Fibroblast of lung (primary cell): ENCODE measurements around the gene PLOD2. TPM values are rescaled to one million over a fixed set of nuclear protein-coding genes. Genes with fewer than 3 reads are reported as not detected.

Source experiments
- DNase-seq, 2 donors: peaks; one replicate each; pipeline versions ENCODE4 v3.0.0 to v3.0.0-alpha.2; 2010; ENCODE audit warnings: low read depth in 2 of 2
- H2AFZ ChIP-seq: 2 replicates; pipeline ENCODE4 v1.5.1; 2012; ENCODE audit warnings: low read length, control low read depth, inconsistent platforms
- H3K27ac ChIP-seq: 2 replicates; pipeline ENCODE4 v1.5.1; 2011; ENCODE audit warnings: low read length, control low read depth; ENCODE audit not compliant: insufficient read depth
- H3K27me3 ChIP-seq: 2 replicates; pipeline ENCODE4 v1.5.1; 2011; ENCODE audit warnings: mild to moderate bottlenecking, low read length; ENCODE audit not compliant: control insufficient read depth, insufficient read depth
- H3K36me3 ChIP-seq: 2 replicates; pipeline ENCODE4 v1.5.1; 2011; ENCODE audit warnings: low read length; ENCODE audit not compliant: control insufficient read depth, insufficient read depth
- H3K4me1 ChIP-seq: 2 replicates; pipeline ENCODE4 v1.5.1; 2011; ENCODE audit warnings: low read length; ENCODE audit not compliant: control insufficient read depth, insufficient read depth; ENCODE audit errors: extremely low read depth
- H3K4me2 ChIP-seq: 2 replicates; pipeline ENCODE4 v1.5.1; 2011; ENCODE audit warnings: low read length, control low read depth; ENCODE audit not compliant: insufficient read depth; ENCODE audit errors: extremely low read depth
- H3K4me3 ChIP-seq, 4 experiments: fragments of 200-600 bp in 1 of 4; sonication (generic) in 1 of 4; replicated peaks in 1 of 4; 2 replicates each; pipeline ENCODE4 v1.5.1; 2011 to 2016; ENCODE audit warnings: low read length in 4 of 4, low read depth in 3 of 4, mild to moderate bottlenecking in 3 of 4, control low read depth in 2 of 4, inconsistent platforms in 1 of 4, mixed read lengths in 1 of 4; ENCODE audit not compliant: insufficient read depth in 1 of 4; ENCODE audit errors: control extremely low read depth in 1 of 4
- H3K79me2 ChIP-seq: 2 replicates; pipeline ENCODE4 v1.5.1; 2012; ENCODE audit warnings: mild to moderate bottlenecking, low read length, inconsistent platforms; ENCODE audit not compliant: control insufficient read depth, insufficient read depth
- H3K9ac ChIP-seq: 2 replicates; pipeline ENCODE4 v1.5.1; 2011; ENCODE audit warnings: mild to moderate bottlenecking, low read length, control low read depth; ENCODE audit not compliant: insufficient read depth
- H3K9me3 ChIP-seq: 2 replicates; pipeline ENCODE4 v1.5.1; 2012; ENCODE audit warnings: low read depth, low read length; ENCODE audit not compliant: control insufficient read depth, insufficient read depth
- H4K20me1 ChIP-seq: 2 replicates; pipeline ENCODE4 v1.5.1; 2011; ENCODE audit warnings: low read length; ENCODE audit not compliant: control insufficient read depth, insufficient read depth; ENCODE audit errors: extremely low read depth
- EZH2 ChIP-seq: IDR thresholded peaks from 2 replicates; pipeline ENCODE4 v1.5.1; 2012; ENCODE audit warnings: low read length, control low read depth, mild to moderate bottlenecking; ENCODE audit errors: missing control alignments
- polyA plus RNA-seq, 2 donors: library from polyadenylated mRNA; depleted of rRNA in 1 of 2; stranded (reverse) in 1 of 2; unstranded in 1 of 2; fragments of >200 nt; gene quantifications; 2 replicates each; pipeline ENCODE4 v1.2.1, GENCODE V29; 2011 to 2012; ENCODE audit warnings: missing spikeins in 1 of 2
- total RNA-seq: library from RNA; depleted of rRNA; stranded (reverse); fragments of >200 nt; gene quantifications from 2 replicates; pipeline ENCODE4 v1.2.1, GENCODE V29; 2014
- TF ChIP-seq, protein P1 (sequence below), 2 donors: IDR thresholded peaks in 1 of 2; conservative IDR thresholded peaks in 1 of 2; 1 replicate in 1 of 2; 2 replicates in 1 of 2; pipeline ENCODE4 v1.5.1; 2011 to 2012; ENCODE audit warnings: low read length in 2 of 2, control low read depth in 1 of 2, inconsistent platforms in 1 of 2, low read depth in 1 of 2, mild to moderate bottlenecking in 1 of 2

PLOD2 gene
- total and polyA plus RNA-seq, 2 donors (not counting 1 experiment from before 2014, with no cell fraction given): 91.8 to 114 TPM

DNA sequence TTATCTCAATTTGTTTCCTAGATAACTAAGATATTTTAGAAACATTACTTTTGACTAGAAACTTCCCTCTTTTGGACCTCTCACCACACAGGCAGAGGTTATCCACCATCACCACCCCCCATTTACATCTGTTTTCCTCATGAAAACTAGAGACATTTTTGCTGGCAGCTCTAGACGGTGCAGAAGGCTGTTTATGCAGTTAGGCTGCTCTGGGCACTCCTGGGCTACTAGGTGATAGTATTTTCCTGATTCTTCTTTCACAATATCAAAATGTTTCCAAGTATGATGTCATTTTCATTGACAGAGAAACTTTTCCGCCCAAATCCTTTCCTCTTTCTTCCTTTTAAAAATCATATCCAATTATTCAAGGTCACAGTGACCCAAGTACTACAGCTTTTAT is 67.1 kb downstream of the PLOD2 start:
- no peak for TF ChIP-seq EZH2
- TF ChIP-seq, protein P1, sequence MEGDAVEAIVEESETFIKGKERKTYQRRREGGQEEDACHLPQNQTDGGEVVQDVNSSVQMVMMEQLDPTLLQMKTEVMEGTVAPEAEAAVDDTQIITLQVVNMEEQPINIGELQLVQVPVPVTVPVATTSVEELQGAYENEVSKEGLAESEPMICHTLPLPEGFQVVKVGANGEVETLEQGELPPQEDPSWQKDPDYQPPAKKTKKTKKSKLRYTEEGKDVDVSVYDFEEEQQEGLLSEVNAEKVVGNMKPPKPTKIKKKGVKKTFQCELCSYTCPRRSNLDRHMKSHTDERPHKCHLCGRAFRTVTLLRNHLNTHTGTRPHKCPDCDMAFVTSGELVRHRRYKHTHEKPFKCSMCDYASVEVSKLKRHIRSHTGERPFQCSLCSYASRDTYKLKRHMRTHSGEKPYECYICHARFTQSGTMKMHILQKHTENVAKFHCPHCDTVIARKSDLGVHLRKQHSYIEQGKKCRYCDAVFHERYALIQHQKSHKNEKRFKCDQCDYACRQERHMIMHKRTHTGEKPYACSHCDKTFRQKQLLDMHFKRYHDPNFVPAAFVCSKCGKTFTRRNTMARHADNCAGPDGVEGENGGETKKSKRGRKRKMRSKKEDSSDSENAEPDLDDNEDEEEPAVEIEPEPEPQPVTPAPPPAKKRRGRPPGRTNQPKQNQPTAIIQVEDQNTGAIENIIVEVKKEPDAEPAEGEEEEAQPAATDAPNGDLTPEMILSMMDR (conservative IDR thresholded peaks at IDR 0.05 in 1 of 2, IDR thresholded peaks at IDR 0.05 in 1 of 2; ENCODE audit: low read depth in 1 of 2, low read length in 2 of 2): no peak
- Histone ChIP-seq H3K4me2 (no peak overlapping the region), H2AFZ (no peak overlapping the region), H3K79me2 (no peaks in the 10 kb centered on the region), H3K27ac (no peak overlapping the region), H3K27me3 (no peaks in the 10 kb centered on the region), H3K36me3 (no peaks in the 10 kb centered on the region), H3K9me3 (no peaks in the 10 kb centered on the region), H3K4me3 (no peak overlapping the region), H3K4me1 (no peaks in the 10 kb centered on the region), H3K9ac (no peak overlapping the region), H4K20me1 (no peaks in the 10 kb centered on the region)
- peak in 1 of 2 donors; percentile 16 for DNase-seq

DNA sequence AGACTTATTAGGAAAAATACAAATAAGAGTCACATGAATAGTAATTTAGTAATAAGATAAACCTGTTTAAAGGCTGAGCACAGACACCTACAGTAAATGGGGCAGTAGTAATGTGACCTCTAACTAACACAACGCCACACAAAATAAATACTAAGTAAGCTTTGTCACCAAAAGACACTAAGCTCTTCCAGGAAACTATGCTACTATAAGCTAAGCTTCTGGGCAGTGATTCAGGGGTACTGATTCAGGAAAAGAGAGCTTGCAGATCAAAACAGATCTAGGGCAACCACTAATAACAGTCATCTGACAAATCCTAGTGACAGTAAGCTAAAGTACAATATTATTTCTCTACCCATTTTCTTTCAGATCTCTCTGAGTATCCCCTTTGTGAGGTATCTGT is 68.8 kb downstream of the PLOD2 start:
- Histone ChIP-seq H4K20me1 (no peaks in the 10 kb centered on the region), H3K9ac (no peak overlapping the region), H3K27ac (no peak overlapping the region), H3K9me3 (no peaks in the 10 kb centered on the region), H3K36me3 (no peaks in the 10 kb centered on the region), H3K4me3 (no peak overlapping the region), H3K4me2 (no peak overlapping the region), H3K4me1 (no peaks in the 10 kb centered on the region), H3K79me2 (no peaks in the 10 kb centered on the region), H2AFZ (no peak overlapping the region), H3K27me3 (no peaks in the 10 kb centered on the region)
- peak in 1 of 2 donors; percentile 48 for DNase-seq
- TF ChIP-seq, protein P1 (conservative IDR thresholded peaks at IDR 0.05 in 1 of 2, IDR thresholded peaks at IDR 0.05 in 1 of 2; ENCODE audit: low read depth in 1 of 2, low read length in 2 of 2): no peak
- TF ChIP-seq EZH2: no peak

DNA sequence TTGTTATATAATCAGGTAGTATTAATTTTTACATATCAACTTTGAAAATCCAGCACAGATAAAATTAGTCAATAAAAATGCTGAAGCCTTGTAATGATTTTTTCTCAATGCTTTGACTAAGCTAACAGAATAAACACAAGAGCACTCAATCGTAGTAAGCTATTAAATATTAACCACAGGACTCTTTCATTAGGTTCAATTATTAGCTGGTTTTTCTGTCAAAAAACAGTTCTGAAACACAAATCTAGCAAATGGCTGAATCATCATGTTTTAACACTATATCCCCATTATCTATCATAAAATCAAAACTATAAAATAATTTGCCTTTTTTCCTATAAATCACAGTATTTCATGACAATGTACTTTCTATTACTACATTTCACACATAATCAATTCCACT is 69.6 kb downstream of the PLOD2 start:
- Histone ChIP-seq H3K4me2 (no peak overlapping the region), H3K27ac (no peak overlapping the region), H3K36me3 (no peaks in the 10 kb centered on the region), H3K79me2 (no peaks in the 10 kb centered on the region), H2AFZ (no peak overlapping the region), H4K20me1 (no peaks in the 10 kb centered on the region), H3K4me1 (no peaks in the 10 kb centered on the region), H3K9ac (no peak overlapping the region), H3K4me3 (no peak overlapping the region), H3K9me3 (no peaks in the 10 kb centered on the region), H3K27me3 (no peaks in the 10 kb centered on the region)
- no peak for DNase-seq
- TF ChIP-seq, protein P1 (conservative IDR thresholded peaks at IDR 0.05 in 1 of 2, IDR thresholded peaks at IDR 0.05 in 1 of 2; ENCODE audit: low read depth in 1 of 2, low read length in 2 of 2): no peak
- no peak for TF ChIP-seq EZH2
